DOHH2 (cell line): ENCODE results near the gene NES.

Source experiments
- CTCF ChIP-seq: fragments of 200-600 bp; sonication (generic); IDR thresholded peaks from one replicate; pipeline ENCODE4 v1.5.1; 2014; ENCODE audit warnings: antibody characterized with exemption, mild to moderate bottlenecking, low read depth, low read length; ENCODE audit not compliant: poor library complexity, severe bottlenecking
- EZH2phosphoT487 ChIP-seq: fragments of 200-600 bp; sonication (generic); IDR thresholded peaks from 2 replicates; pipeline ENCODE4 v1.6.1; 2017; ENCODE audit warnings: borderline replicate concordance, mild to moderate bottlenecking, antibody characterized with exemption, low read length, moderate library complexity, mixed read lengths

GRCh38 chr1:156692925-156693847 lies 16.0 kb upstream of the NES start:
- TF ChIP-seq CTCF (no peak), EZH2phosphoT487 (no peak)
